GM23338 (cell line): ENCODE measurements around the gene RNF7. TPM values are rescaled to one million over a fixed set of nuclear protein-coding genes. Genes with fewer than 3 reads are reported as not detected.
A peak's percentile ranks its signal among the peaks of the same experiment; 100 is the strongest.

Experiments
- ATAC-seq: fragments of 200-7000 bp; cut with Tn5 transposase; 3 replicates; pipeline ENCODE4 v1.9.1; 2020
- DNase-seq: peaks from one replicate; pipeline ENCODE4 v3.0.0-alpha.2; 2015; ENCODE audit warnings: low spot score
- H2AFZ ChIP-seq: fragments of 200-600 bp; sonication (generic); 2 replicates; pipeline ENCODE4 v1.8.0; 2016; ENCODE audit warnings: antibody characterized with exemption, mild to moderate bottlenecking, moderate library complexity
- H3F3A ChIP-seq: fragments of 200-600 bp; sonication (generic); replicated peaks from 2 replicates; pipeline ENCODE4 v1.8.0; 2017; ENCODE audit warnings: antibody characterized with exemption, mixed run types, low read depth
- H3K27ac ChIP-seq: fragments of 200-600 bp; sonication (generic); 2 replicates; pipeline ENCODE4 v1.6.1; 2016; ENCODE audit warnings: low read depth
- H3K27me3 ChIP-seq: fragments of 200-600 bp; sonication (generic); 2 replicates; pipeline ENCODE4 v1.8.0; 2016; ENCODE audit warnings: mild to moderate bottlenecking, mixed run types, moderate library complexity; ENCODE audit not compliant: insufficient read depth
- H3K36me3 ChIP-seq: fragments of 200-600 bp; sonication (generic); 2 replicates; pipeline ENCODE4 v1.8.0; 2016; ENCODE audit warnings: mild to moderate bottlenecking; ENCODE audit not compliant: insufficient read depth
- H3K4me1 ChIP-seq: fragments of 200-600 bp; sonication (generic); 2 replicates; pipeline ENCODE4 v1.8.0; 2016; ENCODE audit warnings: mild to moderate bottlenecking, moderate library complexity; ENCODE audit not compliant: insufficient read depth
- H3K4me2 ChIP-seq: fragments of 200-600 bp; sonication (generic); 2 replicates; pipeline ENCODE4 v1.7.1; 2017; ENCODE audit warnings: mixed run types
- H3K4me3 ChIP-seq: fragments of 200-600 bp; sonication (generic); 2 replicates; pipeline ENCODE4 v1.6.1; 2016; ENCODE audit warnings: mixed run types
- H3K79me2 ChIP-seq: fragments of 200-600 bp; sonication (generic); replicated peaks from 2 replicates; pipeline ENCODE4 v1.8.0; 2017; ENCODE audit warnings: mild to moderate bottlenecking; ENCODE audit not compliant: insufficient read depth
- H3K9me2 ChIP-seq: fragments of 200-600 bp; sonication (generic); 2 replicates; pipeline ENCODE4 v1.8.0; 2017; ENCODE audit not compliant: insufficient read depth
- H4K20me1 ChIP-seq: fragments of 200-600 bp; sonication (generic); replicated peaks from 2 replicates; pipeline ENCODE4 v1.8.0; 2017; ENCODE audit warnings: mild to moderate bottlenecking; ENCODE audit not compliant: insufficient read depth
- H3K27ac Mint-ChIP-seq: 2 replicates; pipeline ENCODE4 v1.8.0; 2020; ENCODE audit warnings: inconsistent platforms, mild to moderate bottlenecking, moderate library complexity, mixed read lengths
- H3K27me3 Mint-ChIP-seq: 3 replicates; pipeline ENCODE4 v1.8.0; 2022; ENCODE audit warnings: low read depth, mild to moderate bottlenecking, moderate library complexity, mixed read lengths, inconsistent platforms; ENCODE audit not compliant: insufficient read depth, poor library complexity
- H3K36me3 Mint-ChIP-seq: 3 replicates; pipeline ENCODE4 v1.8.0; 2021; ENCODE audit warnings: low read depth, mild to moderate bottlenecking, inconsistent platforms, moderate library complexity, mixed read lengths
- H3K4me1 Mint-ChIP-seq: 3 replicates; pipeline ENCODE4 v1.8.0; 2020; ENCODE audit warnings: mild to moderate bottlenecking, inconsistent platforms, mixed read lengths
- H3K4me3 Mint-ChIP-seq: 3 replicates; pipeline ENCODE4 v1.8.0; 2021; ENCODE audit warnings: moderate library complexity, mild to moderate bottlenecking, inconsistent platforms, mixed read lengths
- H3K9me3 Mint-ChIP-seq: 3 replicates; pipeline ENCODE4 v1.8.0; 2020; ENCODE audit warnings: moderate library complexity, mild to moderate bottlenecking, inconsistent platforms, mixed read lengths
- CREB1 ChIP-seq: fragments of 250-450 bp; sonication (Bioruptor Pico); IDR thresholded peaks from 2 replicates; pipeline ENCODE4 v1.5.0; 2020; ENCODE audit warnings: low read depth, mild to moderate bottlenecking, moderate library complexity
- NANOG ChIP-seq: IDR thresholded peaks from 2 replicates; pipeline ENCODE4 v1.6.1; 2016; ENCODE audit warnings: antibody characterized with exemption, borderline replicate concordance
- STAT1 ChIP-seq: IDR thresholded peaks from one replicate; pipeline ENCODE4 v1.6.1; 2016; ENCODE audit warnings: antibody characterized with exemption; ENCODE audit not compliant: unreplicated experiment
- polyA plus RNA-seq: library from polyadenylated mRNA; unstranded; fragments of >200 nt; fragmentation: Nextera tagmentation; extraction: Ambion mirVana; gene quantifications from 2 replicates; pipeline ENCODE4 v1.2.1, GENCODE V29; 2016
- total RNA-seq: library from RNA; depleted of rRNA; stranded (reverse); fragments of >200 nt; shearing (Covaris generic); gene quantifications from 2 replicates; pipeline ENCODE4 v1.2.3, GENCODE V29; 2014
- TF ChIP-seq, protein P1 (sequence below): IDR thresholded peaks from one replicate; pipeline ENCODE4 v1.6.1; 2018; ENCODE audit warnings: antibody characterized with exemption; ENCODE audit not compliant: unreplicated experiment
- TF ChIP-seq, protein P2 (sequence below): fragments of 250-450 bp; sonication (Bioruptor Pico); IDR thresholded peaks from 2 replicates; pipeline ENCODE4 v1.5.0; 2020; ENCODE audit warnings: mild to moderate bottlenecking, moderate library complexity
- TF ChIP-seq, protein P3 (sequence below): IDR thresholded peaks from 2 replicates; pipeline ENCODE4 v1.6.1; 2016; ENCODE audit warnings: antibody characterized with exemption

Gene RNF7
- total and polyA plus RNA-seq, 2 experiments from 2014 or later: 156 to 254 TPM

DNA sequence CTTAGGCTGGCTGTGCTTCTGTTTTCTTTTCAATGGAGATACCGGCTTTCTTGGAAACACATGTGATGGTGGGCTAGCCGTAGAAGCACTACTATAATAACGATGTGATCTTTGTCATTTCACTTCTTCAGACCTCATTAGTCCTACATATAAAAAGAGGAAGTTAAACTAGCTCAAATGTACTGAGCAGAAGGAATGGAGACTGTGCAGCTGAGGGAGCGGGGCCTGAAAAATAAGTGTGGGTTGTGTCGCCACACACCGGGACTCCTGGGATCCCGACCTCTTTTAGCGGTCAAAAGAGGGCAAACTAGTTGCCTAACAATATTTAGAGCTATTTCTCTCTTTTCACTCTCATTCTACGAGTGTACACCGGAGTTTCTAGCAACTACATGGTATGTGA, 1.0 kb upstream of the RNF7 start:
- no peaks in the 10 kb centered on the region for H3K27me3 ChIP-seq
- peaks cover 10% of the 10 kb centered on the region for H3K4me1 ChIP-seq
- H3K27ac ChIP-seq: no peak overlapping the region
- no peaks in the 10 kb centered on the region for H3K36me3 ChIP-seq
- peaks cover 37% of the 10 kb centered on the region for H3K79me2 ChIP-seq
- Mint-ChIP-seq H3K27ac (no peak overlapping the region), H3K27me3 (peaks cover 13% of the 10 kb centered on the region), H3K4me3 (no peak overlapping the region), H3K9me3 (no peaks in the 10 kb centered on the region), H3K36me3 (peaks cover 5% of the 10 kb centered on the region), H3K4me1 (peaks cover 12% of the 10 kb centered on the region)
- H3K4me3 ChIP-seq: no peak overlapping the region
- DNase-seq (no peak), ATAC-seq (no peak)
- no peaks in the 10 kb centered on the region for H3K9me2 ChIP-seq
- TF ChIP-seq CREB1 (CRISPR knock-in tag) (no peak), STAT1 (no peak), NANOG (no peak)
- TF ChIP-seq, protein P1, sequence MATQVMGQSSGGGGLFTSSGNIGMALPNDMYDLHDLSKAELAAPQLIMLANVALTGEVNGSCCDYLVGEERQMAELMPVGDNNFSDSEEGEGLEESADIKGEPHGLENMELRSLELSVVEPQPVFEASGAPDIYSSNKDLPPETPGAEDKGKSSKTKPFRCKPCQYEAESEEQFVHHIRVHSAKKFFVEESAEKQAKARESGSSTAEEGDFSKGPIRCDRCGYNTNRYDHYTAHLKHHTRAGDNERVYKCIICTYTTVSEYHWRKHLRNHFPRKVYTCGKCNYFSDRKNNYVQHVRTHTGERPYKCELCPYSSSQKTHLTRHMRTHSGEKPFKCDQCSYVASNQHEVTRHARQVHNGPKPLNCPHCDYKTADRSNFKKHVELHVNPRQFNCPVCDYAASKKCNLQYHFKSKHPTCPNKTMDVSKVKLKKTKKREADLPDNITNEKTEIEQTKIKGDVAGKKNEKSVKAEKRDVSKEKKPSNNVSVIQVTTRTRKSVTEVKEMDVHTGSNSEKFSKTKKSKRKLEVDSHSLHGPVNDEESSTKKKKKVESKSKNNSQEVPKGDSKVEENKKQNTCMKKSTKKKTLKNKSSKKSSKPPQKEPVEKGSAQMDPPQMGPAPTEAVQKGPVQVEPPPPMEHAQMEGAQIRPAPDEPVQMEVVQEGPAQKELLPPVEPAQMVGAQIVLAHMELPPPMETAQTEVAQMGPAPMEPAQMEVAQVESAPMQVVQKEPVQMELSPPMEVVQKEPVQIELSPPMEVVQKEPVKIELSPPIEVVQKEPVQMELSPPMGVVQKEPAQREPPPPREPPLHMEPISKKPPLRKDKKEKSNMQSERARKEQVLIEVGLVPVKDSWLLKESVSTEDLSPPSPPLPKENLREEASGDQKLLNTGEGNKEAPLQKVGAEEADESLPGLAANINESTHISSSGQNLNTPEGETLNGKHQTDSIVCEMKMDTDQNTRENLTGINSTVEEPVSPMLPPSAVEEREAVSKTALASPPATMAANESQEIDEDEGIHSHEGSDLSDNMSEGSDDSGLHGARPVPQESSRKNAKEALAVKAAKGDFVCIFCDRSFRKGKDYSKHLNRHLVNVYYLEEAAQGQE: no peak
- TF ChIP-seq, protein P2, sequence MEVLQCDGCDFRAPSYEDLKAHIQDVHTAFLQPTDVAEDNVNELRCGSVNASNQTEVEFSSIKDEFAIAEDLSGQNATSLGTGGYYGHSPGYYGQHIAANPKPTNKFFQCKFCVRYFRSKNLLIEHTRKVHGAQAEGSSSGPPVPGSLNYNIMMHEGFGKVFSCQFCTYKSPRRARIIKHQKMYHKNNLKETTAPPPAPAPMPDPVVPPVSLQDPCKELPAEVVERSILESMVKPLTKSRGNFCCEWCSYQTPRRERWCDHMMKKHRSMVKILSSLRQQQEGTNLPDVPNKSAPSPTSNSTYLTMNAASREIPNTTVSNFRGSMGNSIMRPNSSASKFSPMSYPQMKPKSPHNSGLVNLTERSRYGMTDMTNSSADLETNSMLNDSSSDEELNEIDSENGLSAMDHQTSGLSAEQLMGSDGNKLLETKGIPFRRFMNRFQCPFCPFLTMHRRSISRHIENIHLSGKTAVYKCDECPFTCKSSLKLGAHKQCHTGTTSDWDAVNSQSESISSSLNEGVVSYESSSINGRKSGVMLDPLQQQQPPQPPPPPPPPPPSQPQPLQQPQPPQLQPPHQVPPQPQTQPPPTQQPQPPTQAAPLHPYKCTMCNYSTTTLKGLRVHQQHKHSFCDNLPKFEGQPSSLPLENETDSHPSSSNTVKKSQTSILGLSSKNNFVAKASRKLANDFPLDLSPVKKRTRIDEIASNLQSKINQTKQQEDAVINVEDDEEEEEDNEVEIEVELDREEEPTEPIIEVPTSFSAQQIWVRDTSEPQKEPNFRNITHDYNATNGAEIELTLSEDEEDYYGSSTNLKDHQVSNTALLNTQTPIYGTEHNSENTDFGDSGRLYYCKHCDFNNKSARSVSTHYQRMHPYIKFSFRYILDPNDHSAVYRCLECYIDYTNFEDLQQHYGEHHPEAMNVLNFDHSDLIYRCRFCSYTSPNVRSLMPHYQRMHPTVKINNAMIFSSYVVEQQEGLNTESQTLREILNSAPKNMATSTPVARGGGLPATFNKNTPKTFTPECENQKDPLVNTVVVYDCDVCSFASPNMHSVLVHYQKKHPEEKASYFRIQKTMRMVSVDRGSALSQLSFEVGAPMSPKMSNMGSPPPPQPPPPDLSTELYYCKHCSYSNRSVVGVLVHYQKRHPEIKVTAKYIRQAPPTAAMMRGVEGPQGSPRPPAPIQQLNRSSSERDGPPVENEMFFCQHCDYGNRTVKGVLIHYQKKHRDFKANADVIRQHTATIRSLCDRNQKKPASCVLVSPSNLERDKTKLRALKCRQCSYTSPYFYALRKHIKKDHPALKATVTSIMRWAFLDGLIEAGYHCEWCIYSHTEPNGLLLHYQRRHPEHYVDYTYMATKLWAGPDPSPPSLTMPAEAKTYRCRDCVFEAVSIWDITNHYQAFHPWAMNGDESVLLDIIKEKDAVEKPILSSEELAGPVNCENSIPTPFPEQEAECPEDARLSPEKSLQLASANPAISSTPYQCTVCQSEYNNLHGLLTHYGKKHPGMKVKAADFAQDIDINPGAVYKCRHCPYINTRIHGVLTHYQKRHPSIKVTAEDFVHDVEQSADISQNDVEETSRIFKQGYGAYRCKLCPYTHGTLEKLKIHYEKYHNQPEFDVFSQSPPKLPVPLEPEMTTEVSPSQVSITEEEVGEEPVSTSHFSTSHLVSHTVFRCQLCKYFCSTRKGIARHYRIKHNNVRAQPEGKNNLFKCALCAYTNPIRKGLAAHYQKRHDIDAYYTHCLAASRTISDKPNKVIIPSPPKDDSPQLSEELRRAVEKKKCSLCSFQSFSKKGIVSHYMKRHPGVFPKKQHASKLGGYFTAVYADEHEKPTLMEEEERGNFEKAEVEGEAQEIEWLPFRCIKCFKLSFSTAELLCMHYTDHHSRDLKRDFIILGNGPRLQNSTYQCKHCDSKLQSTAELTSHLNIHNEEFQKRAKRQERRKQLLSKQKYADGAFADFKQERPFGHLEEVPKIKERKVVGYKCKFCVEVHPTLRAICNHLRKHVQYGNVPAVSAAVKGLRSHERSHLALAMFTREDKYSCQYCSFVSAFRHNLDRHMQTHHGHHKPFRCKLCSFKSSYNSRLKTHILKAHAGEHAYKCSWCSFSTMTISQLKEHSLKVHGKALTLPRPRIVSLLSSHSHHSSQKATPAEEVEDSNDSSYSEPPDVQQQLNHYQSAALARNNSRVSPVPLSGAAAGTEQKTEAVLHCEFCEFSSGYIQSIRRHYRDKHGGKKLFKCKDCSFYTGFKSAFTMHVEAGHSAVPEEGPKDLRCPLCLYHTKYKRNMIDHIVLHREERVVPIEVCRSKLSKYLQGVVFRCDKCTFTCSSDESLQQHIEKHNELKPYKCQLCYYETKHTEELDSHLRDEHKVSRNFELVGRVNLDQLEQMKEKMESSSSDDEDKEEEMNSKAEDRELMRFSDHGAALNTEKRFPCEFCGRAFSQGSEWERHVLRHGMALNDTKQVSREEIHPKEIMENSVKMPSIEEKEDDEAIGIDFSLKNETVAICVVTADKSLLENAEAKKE (CRISPR knock-in tag): no peak
- TF ChIP-seq, protein P3, sequence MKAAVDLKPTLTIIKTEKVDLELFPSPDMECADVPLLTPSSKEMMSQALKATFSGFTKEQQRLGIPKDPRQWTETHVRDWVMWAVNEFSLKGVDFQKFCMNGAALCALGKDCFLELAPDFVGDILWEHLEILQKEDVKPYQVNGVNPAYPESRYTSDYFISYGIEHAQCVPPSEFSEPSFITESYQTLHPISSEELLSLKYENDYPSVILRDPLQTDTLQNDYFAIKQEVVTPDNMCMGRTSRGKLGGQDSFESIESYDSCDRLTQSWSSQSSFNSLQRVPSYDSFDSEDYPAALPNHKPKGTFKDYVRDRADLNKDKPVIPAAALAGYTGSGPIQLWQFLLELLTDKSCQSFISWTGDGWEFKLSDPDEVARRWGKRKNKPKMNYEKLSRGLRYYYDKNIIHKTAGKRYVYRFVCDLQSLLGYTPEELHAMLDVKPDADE: no peak
- peaks cover 5% of the 10 kb centered on the region; the same call in 1 of the 2 replicates for H4K20me1 ChIP-seq
- peak overlapping the region; percentile 61 for H2AFZ ChIP-seq
- no peak overlapping the region for H3K4me2 ChIP-seq
- no peaks in the 10 kb centered on the region for H3F3A ChIP-seq
